GM06990 (cell line): ENCODE results near the gene REM2.
A peak's percentile ranks its signal among the peaks of the same experiment; 100 is the strongest.
"Not testable (repeated sequence)": the region's sequence is repeated elsewhere in the genome, so short reads cannot be mapped to it uniquely, and the experiment has no call there.

ENCODE experiments used
- DNase-seq: peaks from one replicate; pipeline ENCODE4 v3.0.0-alpha.2; 2011; ENCODE audit not compliant: insufficient read length; ENCODE audit errors: extremely low read depth
- H3K27me3 ChIP-seq: replicated peaks from 2 replicates; pipeline ENCODE4 v1.6.0; 2011; ENCODE audit warnings: low read length; ENCODE audit not compliant: control insufficient read depth, insufficient read depth
- H3K36me3 ChIP-seq: 2 replicates; pipeline ENCODE4 v1.5.1; 2011; ENCODE audit warnings: low read length; ENCODE audit not compliant: control insufficient read depth, insufficient read depth
- H3K4me3 ChIP-seq: replicated peaks from 2 replicates; pipeline ENCODE4 v1.5.1; 2011; ENCODE audit warnings: low read depth, mild to moderate bottlenecking, control low read depth, low read length
- TF ChIP-seq, protein P1 (sequence below): IDR thresholded peaks from 2 replicates; pipeline ENCODE4 v1.5.1; 2011; ENCODE audit warnings: low read length, control low read depth, mild to moderate bottlenecking, inconsistent platforms; ENCODE audit not compliant: insufficient read depth, poor library complexity, severe bottlenecking

The REM2 gene

GRCh38 chr14:22852599-22852939, 30.5 kb upstream of the REM2 start:
- no peaks in the 10 kb centered on the region for H3K27me3 ChIP-seq
- TF ChIP-seq, protein P1, sequence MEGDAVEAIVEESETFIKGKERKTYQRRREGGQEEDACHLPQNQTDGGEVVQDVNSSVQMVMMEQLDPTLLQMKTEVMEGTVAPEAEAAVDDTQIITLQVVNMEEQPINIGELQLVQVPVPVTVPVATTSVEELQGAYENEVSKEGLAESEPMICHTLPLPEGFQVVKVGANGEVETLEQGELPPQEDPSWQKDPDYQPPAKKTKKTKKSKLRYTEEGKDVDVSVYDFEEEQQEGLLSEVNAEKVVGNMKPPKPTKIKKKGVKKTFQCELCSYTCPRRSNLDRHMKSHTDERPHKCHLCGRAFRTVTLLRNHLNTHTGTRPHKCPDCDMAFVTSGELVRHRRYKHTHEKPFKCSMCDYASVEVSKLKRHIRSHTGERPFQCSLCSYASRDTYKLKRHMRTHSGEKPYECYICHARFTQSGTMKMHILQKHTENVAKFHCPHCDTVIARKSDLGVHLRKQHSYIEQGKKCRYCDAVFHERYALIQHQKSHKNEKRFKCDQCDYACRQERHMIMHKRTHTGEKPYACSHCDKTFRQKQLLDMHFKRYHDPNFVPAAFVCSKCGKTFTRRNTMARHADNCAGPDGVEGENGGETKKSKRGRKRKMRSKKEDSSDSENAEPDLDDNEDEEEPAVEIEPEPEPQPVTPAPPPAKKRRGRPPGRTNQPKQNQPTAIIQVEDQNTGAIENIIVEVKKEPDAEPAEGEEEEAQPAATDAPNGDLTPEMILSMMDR: no peak
- H3K36me3 ChIP-seq: no peaks in the 10 kb centered on the region
- no peak overlapping the region for H3K4me3 ChIP-seq
- no peak for DNase-seq

GRCh38 chr14:22852940-22853767, 29.9 kb upstream of the REM2 start:
- H3K4me3 ChIP-seq: peak overlapping the region; percentile 57
- H3K36me3 ChIP-seq: no peaks in the 10 kb centered on the region
- peak; percentile 80 for DNase-seq
- H3K27me3 ChIP-seq: no peaks in the 10 kb centered on the region
- TF ChIP-seq, protein P1: peak; percentile 89

DNA sequence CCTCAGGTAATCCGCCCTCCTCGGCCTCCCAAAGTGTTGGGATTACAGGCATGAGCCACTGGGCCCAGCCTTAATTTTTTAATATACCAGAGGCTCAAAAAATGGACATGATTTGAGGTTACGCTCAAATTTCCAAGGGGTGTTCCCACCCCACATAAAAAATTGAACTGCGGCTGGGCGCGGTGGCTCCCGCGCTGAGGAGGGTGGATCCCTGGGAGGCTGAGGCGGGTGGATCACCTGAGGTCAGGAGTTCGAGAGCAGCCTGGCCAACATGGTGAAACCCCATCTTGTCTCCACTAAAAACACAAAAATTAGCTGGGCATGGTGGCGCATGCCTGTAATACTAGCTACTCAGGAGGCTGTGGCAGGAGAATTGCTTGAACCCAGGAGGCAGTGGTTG, 28.7 kb upstream of the REM2 start:
- DNase-seq, H3K27me3 ChIP-seq, H3K4me3 ChIP-seq, H3K36me3 ChIP-seq: not testable (repeated sequence)

DNA sequence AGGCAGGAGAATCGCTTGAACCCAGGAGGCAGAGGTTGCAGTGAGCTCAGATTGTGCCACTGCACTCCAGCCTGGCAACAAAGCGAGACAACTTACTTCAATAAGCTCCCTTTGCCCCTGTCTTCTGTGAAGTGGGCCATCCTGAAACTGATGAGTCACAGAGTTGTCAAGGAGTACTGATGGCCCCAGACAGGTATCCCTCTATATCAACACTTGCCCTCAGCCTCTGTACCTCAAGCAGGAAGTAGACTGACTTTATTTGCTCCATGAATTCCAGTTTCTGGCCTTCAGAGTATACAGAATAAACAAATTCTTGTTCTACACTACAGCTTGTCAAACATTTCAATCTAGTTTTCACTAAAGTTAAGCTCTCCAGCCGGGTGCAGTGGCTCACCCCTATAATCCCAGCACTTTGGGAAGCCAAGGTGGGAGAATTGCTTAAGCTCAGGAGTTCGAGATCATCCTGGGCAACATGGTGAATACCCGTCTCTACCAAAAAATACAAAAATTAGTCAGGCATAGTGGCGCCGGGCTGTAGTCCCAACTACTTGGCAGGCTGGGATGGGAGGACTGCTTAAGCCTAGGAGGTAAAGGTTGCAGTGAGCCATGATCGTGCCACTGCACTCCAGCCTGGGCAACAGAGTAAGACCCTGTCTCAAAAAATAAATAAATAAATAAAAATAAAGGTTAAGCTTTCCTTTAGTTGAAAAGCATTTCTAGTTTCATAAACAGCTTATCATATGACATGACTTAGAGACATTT, 27.9 kb upstream of the REM2 start:
- TF ChIP-seq, protein P1: no peak
- no peak for DNase-seq
- Histone ChIP-seq H3K27me3 (no peaks in the 10 kb centered on the region), H3K4me3 (no peak overlapping the region), H3K36me3 (no peaks in the 10 kb centered on the region)

DNA sequence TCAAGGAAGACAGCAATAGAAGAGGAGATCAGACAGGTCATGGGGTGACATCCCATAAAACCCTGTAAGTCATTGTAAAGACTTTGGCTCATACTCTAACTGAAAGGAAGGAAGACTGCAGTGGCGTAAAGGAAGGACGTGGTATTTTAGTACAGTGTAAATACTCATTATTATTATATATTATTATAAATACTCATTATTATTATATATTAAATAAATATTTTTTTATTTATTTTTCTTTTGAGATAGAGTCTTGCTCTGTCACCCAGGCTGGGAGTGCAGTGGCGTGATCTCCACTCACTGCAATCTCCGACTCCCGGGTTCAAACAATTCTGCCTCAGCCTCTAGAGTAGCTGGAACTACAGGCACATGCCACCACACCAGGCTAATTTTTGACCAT, 26.6 kb upstream of the REM2 start:
- no peaks in the 10 kb centered on the region for H3K36me3 ChIP-seq
- DNase-seq: no peak
- H3K4me3 ChIP-seq: no peak overlapping the region
- TF ChIP-seq, protein P1: no peak
- H3K27me3 ChIP-seq: no peaks in the 10 kb centered on the region

GRCh38 chr14:22860377-22860776, 22.6 kb upstream of the REM2 start:
- not testable (repeated sequence) for H3K36me3 ChIP-seq, H3K27me3 ChIP-seq, DNase-seq, H3K4me3 ChIP-seq
